Esophagus squamous epithelium (tissue), 4 donors: ENCODE results near the gene HINT1.

ENCODE experiments used
- CTCF ChIP-seq, 6 experiments: fragments of 450-650 bp in 4 of 6; fragments of 200-600 bp in 2 of 6; sonication (generic) in 2 of 6; IDR thresholded peaks; one replicate each; pipeline ENCODE4 v1.5.1; 2016 to 2019; ENCODE audit warnings: antibody characterized with exemption in 6 of 6, mild to moderate bottlenecking in 4 of 6, moderate library complexity in 4 of 6
- POLR2A ChIP-seq, 4 donors: fragments of 450-650 bp; IDR thresholded peaks; one replicate each; pipeline ENCODE4 v1.6.1; 2017; ENCODE audit warnings: antibody characterized with exemption in 4 of 4, mild to moderate bottlenecking in 4 of 4, moderate library complexity in 3 of 4

GRCh38 chr5:131195696-131196095 lies 30.6 kb upstream of the HINT1 start:
- TF ChIP-seq CTCF (IDR thresholded peaks at IDR 0.05) = no peak
- TF ChIP-seq POLR2A (IDR thresholded peaks at IDR 0.05) = no peak
